ENCODE results near the gene RPL29.

RPL29 gene

GRCh38 chr3:51961602-51962569 is 33.8 kb downstream of the RPL29 start:
- DNase-seq = no peak

GRCh38 chr3:51961011-51961410 is 34.7 kb downstream of the RPL29 start:
- no peak for DNase-seq

GRCh38 chr3:51960386-51960785 is 35.3 kb downstream of the RPL29 start:
- DNase-seq = no peak

- DNase-seq = no peak
Observed at GRCh38 chr3:51959651-51960050, 36.0 kb downstream of the RPL29 start.

GRCh38 chr3:51958603-51959521 is 36.8 kb downstream of the RPL29 start:
- no peak for DNase-seq

GRCh38 chr3:51957520-51958205 is 38.0 kb downstream of the RPL29 start:
- DNase-seq = no peak

GRCh38 chr3:51955893-51956770 is 39.6 kb downstream of the RPL29 start:
- DNase-seq = peak in 1 of 5 donors; percentile 34

GRCh38 chr3:51955175-51955892 is 40.4 kb downstream of the RPL29 start, which contains the start of gene GPR62:
Gene GPR62 (plus strand): TSS chr3:51955381. CDS start chr3:51955653, 272 bp downstream.
- DNase-seq = no peak

GRCh38 chr3:51954713-51955112 is 41.0 kb downstream of the RPL29 start:
- DNase-seq = no peak

- no peak for DNase-seq
Observed at GRCh38 chr3:51954105-51954504, 41.6 kb downstream of the RPL29 start.

GRCh38 chr3:51953445-51953844 is 42.2 kb downstream of the RPL29 start:
- no peak for DNase-seq

GRCh38 chr3:51950899-51951298 is 44.8 kb downstream of the RPL29 start:
- no peak for DNase-seq

- no peak for DNase-seq
Observed at GRCh38 chr3:51949121-51949520, 46.6 kb downstream of the RPL29 start.

- no peak for DNase-seq
Observed at GRCh38 chr3:51948016-51948580, 47.6 kb downstream of the RPL29 start.

- no peak for DNase-seq
Observed at GRCh38 chr3:51947215-51947900, 48.3 kb downstream of the RPL29 start.

- no peak for DNase-seq
Observed at GRCh38 chr3:51946796-51947195, 48.9 kb downstream of the RPL29 start.

- no peak for DNase-seq
Observed at GRCh38 chr3:51945926-51946705, 49.6 kb downstream of the RPL29 start.

- no peak for DNase-seq
Observed at GRCh38 chr3:51945031-51945840, 50.5 kb downstream of the RPL29 start.
